GM18873 (cell line): ENCODE data around the gene DNAI1.

Experiments used
- ATAC-seq: cut with Tn5 transposase; IDR thresholded peaks from one replicate; pipeline ENCODE4 v1.9.1; 2021; ENCODE audit warnings: mild to moderate bottlenecking, moderate library complexity, moderate number of reproducible peaks; ENCODE audit not compliant: unreplicated experiment, low FRiP score

The DNAI1 gene

DNA sequence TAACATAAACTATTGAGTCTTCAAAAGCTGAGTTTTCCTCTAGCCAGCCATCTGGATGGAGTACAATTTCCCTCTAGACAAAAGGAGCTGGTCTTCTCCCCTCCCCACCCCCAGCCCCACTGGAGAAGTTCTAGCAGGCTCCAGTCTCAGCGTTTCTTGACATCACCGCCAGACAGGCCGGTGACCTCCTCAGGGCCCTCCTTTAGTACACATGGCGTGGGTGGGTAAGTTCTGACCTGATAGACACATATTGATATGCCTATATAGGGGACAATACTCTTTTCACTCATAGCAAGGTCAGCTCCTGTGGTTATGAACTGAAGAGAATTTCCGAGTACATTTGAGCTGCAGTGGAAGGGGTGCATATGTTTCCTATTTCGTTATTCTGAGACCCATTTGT, 27.2 kb downstream of the DNAI1 start:
- ATAC-seq = no peak

DNA sequence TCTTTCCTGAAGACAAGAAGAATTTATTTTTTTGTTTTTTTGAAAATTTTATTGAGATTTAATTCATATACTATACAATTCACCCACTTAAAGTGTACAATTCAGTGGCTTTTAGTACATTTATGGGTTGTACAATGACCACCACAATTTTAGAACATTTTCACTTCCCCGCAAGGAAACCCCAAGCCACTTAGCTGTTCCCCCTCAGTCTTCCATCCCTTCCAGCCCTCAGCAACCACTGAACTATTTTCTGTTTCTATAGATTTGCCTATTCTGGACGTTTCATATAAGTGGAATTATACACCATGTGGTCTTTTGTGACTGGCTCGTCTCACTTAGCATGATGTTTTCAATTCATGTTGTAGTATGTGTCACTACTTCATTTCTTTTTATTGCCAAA, 28.0 kb downstream of the DNAI1 start:
- no peak for ATAC-seq

DNA sequence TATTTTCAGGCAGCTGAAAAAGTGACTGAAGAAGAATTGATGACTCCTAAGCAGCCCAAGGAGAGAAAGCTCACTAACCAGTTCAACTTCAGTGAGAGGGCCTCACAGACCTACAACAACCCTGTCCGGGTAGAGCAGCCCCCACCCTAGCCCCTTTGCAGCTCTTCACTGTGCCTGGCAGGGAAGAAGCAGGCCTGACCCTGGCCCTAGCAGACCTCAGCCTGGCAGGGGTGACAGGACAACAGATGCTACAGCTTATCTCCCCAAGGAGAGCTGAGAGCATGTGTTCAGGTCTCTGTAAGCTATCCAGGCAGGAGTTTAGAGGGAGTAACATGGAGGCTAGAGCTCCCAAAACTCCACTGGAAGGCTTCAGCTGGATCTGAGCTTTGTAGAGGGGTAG, 31.8 kb downstream of the DNAI1 start:
- ATAC-seq = no peak

DNA sequence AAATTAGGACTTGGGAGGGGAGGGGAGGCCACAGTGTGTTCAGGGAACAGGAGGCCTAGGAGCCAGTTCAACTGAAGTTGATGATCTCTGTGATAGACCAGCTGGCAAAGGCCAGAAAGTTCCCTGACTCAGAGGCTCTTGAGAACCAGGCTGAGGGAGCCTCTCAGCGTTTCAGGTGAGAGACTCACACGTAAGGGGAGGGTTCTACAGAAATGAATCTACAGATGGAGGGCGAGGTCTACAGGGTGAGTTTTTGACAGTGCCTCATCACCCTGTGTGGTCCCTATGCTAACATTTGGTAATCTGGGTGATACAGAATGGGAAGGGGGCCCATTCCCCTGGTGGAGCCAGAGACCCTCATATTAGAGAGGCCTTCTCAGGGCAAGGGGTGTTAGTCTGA, 32.2 kb downstream of the DNAI1 start:
- no peak for ATAC-seq

DNA sequence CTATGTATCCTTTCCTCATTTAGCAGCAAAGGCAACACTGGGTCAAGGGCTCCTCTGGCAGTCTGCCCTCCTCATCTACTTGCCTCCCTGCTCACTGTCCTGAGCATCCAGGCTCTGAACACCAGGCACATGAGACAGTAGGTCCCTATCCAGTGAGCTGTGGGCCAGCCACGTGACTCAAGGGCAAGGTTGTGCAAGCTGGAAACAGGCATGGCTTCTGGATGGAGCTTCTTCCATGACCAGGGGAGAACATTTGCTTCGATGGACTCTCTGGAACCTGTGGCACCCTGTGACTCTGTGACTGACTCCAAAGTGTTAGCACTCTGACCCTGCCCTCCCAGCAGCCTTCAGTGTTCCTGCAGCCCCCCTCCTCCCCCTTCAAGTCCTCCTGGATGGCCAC, 33.0 kb downstream of the DNAI1 start:
- no peak for ATAC-seq

DNA sequence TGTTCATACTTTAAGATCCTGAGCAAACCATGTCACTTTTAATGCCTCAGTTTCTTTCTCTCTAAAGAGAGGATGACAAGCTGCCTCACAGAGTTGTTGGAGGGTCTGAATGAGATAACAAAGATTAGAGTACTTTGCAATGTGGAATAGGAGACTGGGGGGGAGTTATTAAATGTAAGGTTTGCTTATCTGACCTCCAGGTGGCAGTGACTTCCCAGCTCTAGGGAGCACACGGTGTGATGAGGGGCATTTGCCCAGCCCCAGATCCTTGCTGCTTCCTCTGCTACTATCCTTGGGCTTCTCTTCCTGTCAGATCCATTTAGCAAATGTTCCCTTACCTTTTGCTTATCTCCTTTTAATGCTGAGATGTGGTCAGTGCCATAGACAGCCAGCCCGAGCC, 33.4 kb downstream of the DNAI1 start:
- no peak for ATAC-seq

DNA sequence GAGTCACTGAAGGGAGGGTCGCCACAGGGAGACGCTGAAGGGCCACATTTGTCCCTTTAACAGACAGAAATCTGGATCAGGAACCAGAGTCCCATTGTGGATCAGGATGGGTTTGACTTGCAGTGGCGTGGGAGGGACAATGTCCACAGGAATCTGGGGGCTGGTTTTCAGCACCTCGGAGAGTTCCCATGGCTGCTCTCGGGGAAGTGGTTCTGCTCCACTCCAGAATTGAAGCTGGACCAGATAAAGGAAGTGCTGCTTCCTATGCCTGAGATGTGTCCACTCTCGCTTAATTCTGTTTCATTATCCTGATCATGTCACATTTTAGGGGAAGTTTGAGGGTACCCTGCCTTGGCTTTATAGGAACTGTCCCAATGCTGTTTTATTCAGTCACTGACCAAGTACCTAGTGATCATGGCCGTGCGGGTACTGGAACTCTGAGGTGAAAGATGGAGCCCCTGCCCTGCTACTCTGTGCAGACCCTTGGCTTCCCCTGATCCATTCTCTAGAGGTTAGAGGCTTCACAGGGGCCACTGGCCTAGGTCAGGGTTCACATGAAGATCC, 35.4 kb downstream of the DNAI1 start:
- no peak for ATAC-seq

DNA sequence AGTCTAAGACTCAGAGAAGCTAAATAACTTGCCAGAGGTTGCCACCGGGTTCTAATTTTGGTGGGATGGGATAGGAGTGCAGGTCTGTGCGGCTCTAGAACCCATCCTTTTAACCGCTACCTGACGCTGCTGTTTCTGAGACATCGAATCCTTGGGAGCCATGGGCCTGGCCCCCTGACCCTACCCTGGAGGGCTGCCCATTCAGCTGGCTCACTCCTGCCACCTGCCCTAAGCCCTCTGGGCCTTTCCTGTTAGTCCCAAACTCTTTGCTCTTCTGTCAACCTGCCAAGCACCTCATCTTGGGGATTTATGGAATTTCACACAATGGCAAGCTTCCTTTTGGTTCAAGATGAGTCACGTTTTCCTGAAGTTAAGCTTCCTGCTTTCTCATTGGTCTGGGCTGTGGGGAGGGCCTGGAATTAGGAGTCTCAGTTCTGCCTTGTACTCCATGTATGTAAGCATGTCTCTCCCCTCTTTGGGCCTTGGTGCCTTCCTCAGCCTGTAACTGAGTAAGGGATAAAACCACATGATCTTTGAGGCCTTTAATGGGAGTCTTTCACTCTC, 37.6 kb downstream of the DNAI1 start:
- ATAC-seq = no peak

DNA sequence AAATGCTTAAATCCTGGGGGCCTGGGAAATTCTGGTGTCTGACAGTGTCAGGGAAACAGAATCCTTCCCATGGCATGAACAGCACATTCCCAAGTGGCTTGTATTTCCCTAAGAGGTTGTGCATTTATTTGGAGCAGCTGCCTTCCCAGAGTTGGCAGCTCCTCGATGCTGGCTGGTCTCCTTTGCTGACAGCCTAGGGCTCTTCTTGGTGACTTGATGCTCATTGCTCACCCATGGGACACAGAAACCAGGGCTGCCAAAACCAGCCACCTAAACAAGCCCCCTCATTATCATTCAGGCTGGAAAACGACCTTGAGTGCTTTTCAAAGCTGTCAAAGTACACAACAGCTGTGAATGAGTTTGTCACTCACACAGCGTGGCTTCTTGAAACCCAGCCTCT, 39.9 kb downstream of the DNAI1 start:
- ATAC-seq = no peak

DNA sequence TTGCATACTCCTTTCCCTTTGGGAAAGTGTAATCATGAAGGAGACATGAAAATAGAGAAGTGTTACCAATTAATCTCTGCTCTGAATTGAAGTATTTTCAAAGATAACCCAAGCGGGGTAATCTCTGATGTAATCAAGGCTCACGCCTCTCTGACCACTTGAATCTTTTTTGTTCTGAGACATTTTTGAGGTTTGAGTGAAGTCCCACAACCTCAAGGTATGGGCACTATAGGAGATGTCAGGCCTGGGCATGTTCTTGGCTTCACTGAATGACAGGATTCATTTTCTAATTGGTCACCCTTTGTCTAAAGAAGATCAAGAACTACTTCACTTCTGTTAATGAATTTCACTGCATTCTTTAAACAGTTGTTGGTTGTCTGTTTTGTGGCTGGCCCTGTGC, 40.5 kb downstream of the DNAI1 start:
- ATAC-seq = no peak

DNA sequence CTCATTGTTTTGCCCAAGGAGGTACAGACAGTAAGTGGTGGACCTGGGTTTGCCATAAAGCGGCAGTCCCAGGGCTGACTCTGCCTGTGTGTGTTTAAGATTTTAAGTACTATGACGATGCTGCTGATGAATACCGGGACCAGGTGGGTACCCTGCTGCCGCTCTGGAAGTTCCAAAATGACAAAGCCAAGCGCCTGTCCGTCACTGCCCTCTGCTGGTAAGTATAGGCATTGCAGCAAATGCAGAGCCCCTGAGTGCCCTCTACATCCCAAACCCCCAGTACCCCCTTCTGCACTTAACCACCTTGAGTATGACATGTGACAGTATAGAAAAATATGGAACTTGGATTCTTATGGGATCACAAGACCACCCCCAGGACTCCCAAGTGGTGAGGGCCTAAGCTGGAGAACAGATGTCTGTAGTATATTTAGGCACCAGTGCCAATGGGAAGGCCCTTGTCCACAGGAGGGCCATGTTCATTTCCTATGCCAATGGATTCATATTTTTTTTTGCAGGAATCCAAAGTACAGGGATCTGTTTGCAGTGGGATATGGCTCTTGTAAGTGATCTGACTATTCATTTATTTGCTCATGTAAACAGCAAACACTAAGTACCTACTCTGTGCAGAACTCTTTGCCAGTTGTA, 42.1 kb downstream of the DNAI1 start:
- no peak for ATAC-seq

DNA sequence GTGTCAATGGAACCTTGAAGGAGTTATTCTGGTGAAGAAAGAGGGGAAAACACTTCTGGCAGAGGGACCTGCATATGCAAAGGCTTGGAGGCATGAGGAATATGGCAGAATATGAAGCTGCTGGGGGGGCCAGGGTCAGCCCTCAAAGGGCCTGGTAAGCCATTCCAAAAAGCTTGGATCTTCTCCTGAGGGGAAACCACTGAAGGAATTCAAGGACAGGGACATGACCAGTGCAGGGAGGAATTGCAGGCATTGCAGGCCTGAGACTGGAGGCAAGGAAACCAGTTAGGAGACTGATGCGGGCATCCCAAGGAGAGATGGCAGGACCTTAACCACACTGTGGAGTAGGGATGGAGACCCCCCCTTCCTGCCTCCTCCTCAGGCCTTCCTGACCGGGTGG, 42.8 kb downstream of the DNAI1 start:
- no peak for ATAC-seq

DNA sequence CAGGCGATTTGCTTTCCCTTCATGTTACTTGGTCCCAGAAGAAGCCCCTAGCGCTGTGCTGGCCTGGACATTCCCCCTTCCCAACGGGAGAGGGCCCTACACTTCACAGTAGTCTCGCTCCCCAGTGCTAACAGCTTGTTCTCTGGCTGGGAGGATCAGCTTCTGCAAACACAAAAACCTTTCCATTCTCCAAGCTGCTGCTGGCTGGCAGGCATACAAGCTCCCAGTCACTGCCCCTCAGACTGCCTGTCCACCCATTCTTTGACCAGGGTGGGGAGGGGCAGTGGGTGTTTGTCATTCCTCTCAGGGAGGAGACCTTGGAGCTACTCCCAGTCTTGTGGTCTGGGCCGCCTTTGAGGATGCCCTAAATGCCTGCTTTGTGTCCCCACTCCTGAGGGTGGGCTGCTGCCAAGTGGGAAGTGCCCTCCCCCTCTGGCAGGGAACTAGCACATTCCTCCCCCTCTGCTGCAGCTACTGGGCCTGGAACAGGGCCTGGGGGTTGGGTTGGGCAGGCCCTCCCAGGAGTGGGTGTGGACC, 43.4 kb downstream of the DNAI1 start:
- no peak for ATAC-seq

DNA sequence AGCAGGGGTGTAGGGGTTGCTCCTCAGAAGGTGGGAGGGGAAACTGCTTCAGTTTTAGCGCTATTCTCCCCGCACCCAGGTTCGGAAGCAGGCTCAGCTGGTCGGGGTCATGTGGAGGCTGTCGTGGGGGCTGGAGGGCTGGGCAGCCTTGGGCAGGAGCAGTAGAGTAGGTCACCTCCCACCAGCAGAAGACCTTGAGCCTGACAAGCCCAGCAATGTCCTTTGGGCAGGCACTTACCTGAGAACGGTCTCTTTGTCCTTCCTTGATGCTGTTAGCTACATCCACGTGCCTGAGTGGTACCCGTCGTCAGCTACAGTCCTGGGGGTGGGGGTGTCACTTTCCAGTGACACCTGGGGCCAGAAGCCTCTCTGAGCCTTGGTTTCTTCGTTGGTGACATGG, 43.9 kb downstream of the DNAI1 start:
- no peak for ATAC-seq

DNA sequence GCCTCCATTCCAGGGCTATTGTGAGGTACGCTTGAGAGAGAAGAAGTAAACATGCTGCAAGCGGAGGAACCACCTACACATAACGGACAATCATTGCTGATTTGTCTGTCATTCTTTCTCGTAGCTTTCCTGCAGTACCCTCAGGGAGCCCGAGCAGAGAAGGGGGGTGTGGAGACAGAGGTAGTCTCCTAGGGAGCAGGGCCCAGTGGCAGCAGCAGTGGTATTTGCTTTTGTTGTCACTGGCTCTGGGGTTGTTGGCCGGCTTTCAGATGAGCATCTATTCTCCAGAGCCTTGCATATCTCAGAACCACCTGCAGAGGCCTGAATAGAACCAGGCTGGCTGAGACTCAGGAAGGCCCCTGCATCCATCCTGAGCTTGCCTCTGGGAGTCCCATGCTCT, 44.3 kb downstream of the DNAI1 start:
- ATAC-seq = no peak

DNA sequence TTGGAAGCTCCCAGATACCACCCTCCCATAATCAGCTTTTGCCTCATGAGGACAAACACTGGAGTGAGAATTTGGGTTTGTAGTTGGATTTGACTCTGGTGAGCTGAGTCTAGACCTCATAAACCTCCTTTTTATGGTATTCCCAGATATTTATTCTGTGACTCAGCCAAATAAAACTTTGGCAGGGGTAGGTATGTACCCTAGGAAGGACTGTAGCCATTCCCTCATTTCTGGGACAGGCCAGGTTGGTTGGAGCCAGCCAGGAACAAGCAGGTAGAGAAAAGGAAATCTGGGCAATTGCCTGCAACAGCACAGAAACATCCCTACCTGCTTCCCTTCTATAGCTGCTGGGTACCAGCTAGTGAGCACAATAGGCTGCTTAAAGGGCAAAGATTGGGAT, 44.8 kb downstream of the DNAI1 start:
- ATAC-seq = no peak

DNA sequence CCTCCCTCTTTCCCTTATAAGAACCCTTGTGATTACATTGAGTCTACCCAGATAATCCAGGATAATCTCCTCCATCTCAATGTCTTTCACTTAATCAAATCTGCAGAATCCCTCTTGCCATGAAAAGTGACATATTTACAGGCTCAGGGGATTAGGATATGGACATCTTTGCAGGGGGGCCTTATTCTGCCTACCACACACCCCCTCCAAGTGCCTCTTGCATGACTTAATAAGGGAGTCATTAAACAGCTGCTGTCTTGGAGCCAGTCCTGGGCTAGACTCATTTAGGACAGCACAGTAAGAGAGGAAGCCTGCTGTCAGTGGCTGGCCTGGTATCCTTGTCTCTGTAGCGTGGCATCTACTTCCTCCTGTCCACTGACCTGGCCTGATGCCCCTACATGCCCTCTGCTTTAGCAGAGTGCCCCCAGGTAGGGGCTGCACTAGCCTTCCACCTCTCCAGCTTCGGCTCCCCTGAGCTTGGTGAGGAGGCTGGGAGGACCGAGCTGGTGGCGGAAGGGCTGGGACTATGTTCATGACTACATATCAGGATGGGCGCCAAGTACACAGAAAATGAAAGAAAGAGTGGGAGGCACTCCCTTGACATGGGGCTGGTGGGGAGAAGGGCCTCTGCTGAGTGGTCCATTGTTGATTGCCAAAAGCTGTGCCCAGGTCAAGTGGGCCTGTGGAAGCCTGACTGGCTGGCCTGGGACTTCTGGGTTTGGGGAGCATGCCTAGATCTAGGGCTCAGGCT, 46.9 kb downstream of the DNAI1 start:
- no peak for ATAC-seq

DNA sequence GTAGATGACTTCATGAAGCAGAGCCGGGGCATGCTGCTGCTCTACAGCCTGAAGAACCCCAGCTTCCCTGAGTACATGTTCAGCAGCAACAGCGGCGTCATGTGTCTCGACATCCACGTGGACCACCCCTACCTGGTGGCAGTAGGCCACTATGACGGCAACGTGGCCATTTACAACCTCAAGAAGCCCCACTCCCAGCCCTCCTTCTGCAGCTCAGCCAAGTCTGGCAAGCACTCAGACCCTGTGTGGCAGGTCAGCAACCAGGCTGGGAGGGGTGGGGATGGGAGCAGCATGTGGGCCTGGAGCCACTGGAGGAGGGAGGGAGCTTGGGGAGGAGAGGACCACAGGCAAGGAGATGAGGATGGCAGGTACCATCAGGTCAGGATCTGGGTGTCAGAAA, 48.0 kb downstream of the DNAI1 start:
- ATAC-seq = no peak

DNA sequence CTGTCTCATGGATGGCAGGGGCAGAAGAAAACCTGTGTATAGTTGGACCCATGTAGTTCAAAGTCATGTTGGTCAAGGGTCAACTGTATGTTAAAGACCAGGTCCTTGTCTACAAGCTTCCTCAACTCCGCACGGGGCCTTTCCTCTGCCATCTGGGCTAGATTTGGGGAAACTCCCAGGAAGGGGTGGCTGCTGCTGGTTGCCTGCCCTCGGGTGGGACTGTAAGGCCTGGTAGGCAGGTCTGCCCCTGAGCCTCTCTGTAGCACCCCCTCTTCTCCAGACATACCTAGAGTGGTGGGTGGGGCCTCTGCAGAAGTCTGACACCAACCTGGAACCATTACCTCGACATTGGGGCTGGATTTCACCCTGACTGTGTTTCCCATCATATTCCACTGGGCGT, 49.0 kb downstream of the DNAI1 start:
- no peak for ATAC-seq

DNA sequence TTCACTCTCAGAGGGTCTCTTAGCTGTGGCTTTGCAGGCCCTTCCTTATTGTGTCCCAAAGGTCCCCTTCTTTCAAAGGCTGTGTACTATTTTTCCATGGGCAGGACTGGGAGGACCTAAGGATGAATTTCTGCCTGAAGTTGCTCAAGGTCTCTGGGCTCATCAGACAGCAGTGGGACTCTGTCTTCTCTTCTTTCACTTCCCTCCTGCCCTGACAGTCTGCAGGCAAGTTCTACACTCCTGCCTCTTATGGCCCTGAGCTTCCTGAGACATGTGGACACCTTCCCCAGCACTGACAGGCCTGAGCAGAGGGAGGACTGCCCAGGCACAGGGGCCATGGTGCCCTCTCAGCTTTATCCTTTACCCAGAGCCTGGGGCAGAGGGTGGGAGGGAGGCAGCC, 49.4 kb downstream of the DNAI1 start:
- ATAC-seq = no peak

DNA sequence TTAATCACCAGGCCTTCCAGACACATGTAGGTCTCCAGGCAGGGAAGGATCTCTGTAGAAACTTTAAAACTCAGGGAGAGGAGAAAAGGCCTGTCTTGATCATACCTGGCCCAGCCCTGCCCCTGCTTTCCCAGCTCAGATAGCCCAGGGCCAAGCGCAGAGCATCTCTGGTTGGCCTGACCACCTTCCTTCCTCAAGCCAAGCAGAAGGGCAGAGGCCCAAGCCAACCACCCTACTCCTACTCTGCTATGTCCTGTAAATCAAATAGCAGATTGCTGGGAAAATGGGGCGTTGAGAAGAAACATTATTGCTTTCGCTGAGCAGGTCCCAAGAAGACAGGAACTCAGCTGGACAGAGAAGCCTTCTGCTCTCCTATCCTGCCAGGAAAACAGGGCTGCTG, 49.9 kb downstream of the DNAI1 start:
- no peak for ATAC-seq

DNA sequence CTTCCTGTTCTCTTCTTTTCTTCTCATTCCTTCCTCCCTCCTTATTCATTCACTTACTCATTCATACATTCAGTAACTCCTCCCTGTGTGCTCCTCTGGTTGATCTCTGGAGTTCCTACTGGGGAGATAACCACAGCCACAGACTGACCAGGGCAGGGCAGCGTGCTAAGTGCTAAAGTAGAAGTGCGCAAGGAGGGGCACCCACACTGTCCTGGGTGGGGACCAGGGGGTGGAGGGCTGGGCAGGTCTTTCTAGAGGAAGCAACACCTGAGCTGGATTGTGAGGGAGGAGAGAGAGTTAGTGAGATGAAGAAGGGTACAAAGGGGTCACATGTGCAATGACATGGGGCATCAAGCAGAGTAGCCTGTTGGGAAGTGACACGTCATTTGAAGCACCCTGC, 50.3 kb downstream of the DNAI1 start:
- no peak for ATAC-seq
